ENCODE measurements around the gene CDC25B. TPM values are rescaled to one million over a fixed set of nuclear protein-coding genes. Genes with fewer than 3 reads are reported as not detected.
"Not testable (repeated sequence)": the region's sequence is repeated elsewhere in the genome, so short reads cannot be mapped to it uniquely, and the experiment has no call there.

Gene CDC25B
- total and polyA plus RNA-seq, 8 donors: 9.4 to 56.5 (median 25.1) TPM

GRCh38 chr20:3786665-3787323 lies 9.3 kb upstream of the CDC25B start, which contains the start of gene CENPB:
CENPB (minus strand) TSS chr20:3786740; CDS start chr20:3786483, 257 bp downstream.
- WGBS, 5 donors: 2 to 5% (median 3%) methylated on average over 23 to 63 of the region's 70 CpGs
- Histone ChIP-seq H3K27ac (peak within 1 kb of the TSS; percentile 66 to 90 (median 87)), H3K4me3 (peak within 1 kb of the TSS; percentile 61 to 77 (median 70)), H3K9me3 (no peaks in the 10 kb centered on the region), H3K4me1 (peaks cover 32 to 62% (median 47%) of the 10 kb centered on the region in 4 donors), H3K27me3 (no peaks in the 10 kb centered on the region), H3K36me3 (peaks cover 0 to 25% (median 8%) of the 10 kb centered on the region in 4 donors)
- intact Hi-C loops (cut with DNase I; ENCODE audit: low total_unique reads): no loop called here
- TF ChIP-seq POLR2A (IDR thresholded peaks at IDR 0.05) (no peak), CTCF (IDR thresholded peaks at IDR 0.05) (peak in 5 of 7 experiments; percentile 41 to 92 (median 74)), POLR2AphosphoS5 (IDR thresholded peaks at IDR 0.05) (peak in 2 of 3 donors; percentile 61 to 62)
- DNase-seq: peak; percentile 93 to 97

GRCh38 chr20:3787324-3788014 lies 8.6 kb upstream of the CDC25B start:
- Histone ChIP-seq H3K36me3 (peaks cover 0 to 25% (median 8%) of the 10 kb centered on the region in 4 donors), H3K4me3 (peak overlapping the region; percentile 18 to 31 (median 24))

GRCh38 chr20:3788685-3789155 lies 7.4 kb upstream of the CDC25B start:
- no peak overlapping the region for H3K27ac ChIP-seq
- TF ChIP-seq POLR2A (IDR thresholded peaks at IDR 0.05): no peak
- TF ChIP-seq CTCF (IDR thresholded peaks at IDR 0.05): no peak
- no peak for TF ChIP-seq POLR2AphosphoS5 (IDR thresholded peaks at IDR 0.05)
- no peak for TF ChIP-seq EP300 (IDR thresholded peaks at IDR 0.05)
- no peak for DNase-seq
- peaks cover 0 to 15% (median 8%) of the 10 kb centered on the region in 4 donors for H3K36me3 ChIP-seq
- WGBS, 5 donors: 28 to 51% (median 43%) methylated on average over 4 of the region's 4 CpGs
- peaks cover 27 to 48% (median 36%) of the 10 kb centered on the region in 4 donors for H3K4me1 ChIP-seq
- H3K9me3 ChIP-seq: no peaks in the 10 kb centered on the region
- no peak overlapping the region for H3K4me3 ChIP-seq
- intact Hi-C loops (cut with DNase I; ENCODE audit: low total_unique reads): no loop called here
- H3K27me3 ChIP-seq: no peaks in the 10 kb centered on the region

More at GRCh38 chr20:3787324-3788014, 8.6 kb upstream of the CDC25B start:
- intact Hi-C loops (cut with DNase I; ENCODE audit: low total_unique reads): no loop called here
- WGBS, 5 donors: 74 to 80% (median 77%) methylated on average over 5 of the region's 5 CpGs
- H3K27me3 ChIP-seq: no peaks in the 10 kb centered on the region
- peaks cover 32 to 60% (median 47%) of the 10 kb centered on the region in 4 donors for H3K4me1 ChIP-seq
- TF ChIP-seq POLR2A (IDR thresholded peaks at IDR 0.05) (no peak), EP300 (IDR thresholded peaks at IDR 0.05) (no peak), CTCF (IDR thresholded peaks at IDR 0.05) (no peak), POLR2AphosphoS5 (IDR thresholded peaks at IDR 0.05) (no peak)
- no peak for DNase-seq
- H3K9me3 ChIP-seq: no peaks in the 10 kb centered on the region
- peak overlapping the region in 4 of 5 donors; percentile 19 to 65 (median 40) for H3K27ac ChIP-seq

GRCh38 chr20:3789201-3789600 lies 6.9 kb upstream of the CDC25B start:
- intact Hi-C loops (cut with DNase I; ENCODE audit: low total_unique reads); H3K9me3 ChIP-seq; DNase-seq; H3K4me3 ChIP-seq; H3K27ac ChIP-seq; H3K27me3 ChIP-seq: not testable (repeated sequence)
- 87 to 95% (median 94%) methylated on average over 4 of the region's 4 CpGs for WGBS, 5 donors
- Histone ChIP-seq H3K36me3 (peaks cover 0 to 11% (median 5%) of the 10 kb centered on the region in 4 donors), H3K4me1 (peaks cover 22 to 43% (median 31%) of the 10 kb centered on the region in 4 donors)

GRCh38 chr20:3794168-3794567 lies 1.9 kb upstream of the CDC25B start:
- peaks cover 27 to 45% (median 41%) of the 10 kb centered on the region in 4 donors for H3K4me1 ChIP-seq
- intact Hi-C loops (cut with DNase I; ENCODE audit: low total_unique reads); H3K27me3 ChIP-seq; DNase-seq; H3K9me3 ChIP-seq; H3K4me3 ChIP-seq; H3K36me3 ChIP-seq; H3K27ac ChIP-seq: not testable (repeated sequence)
- WGBS, 5 donors: 78 to 100% (median 91%) methylated on average over 1 to 2 of the region's 3 CpGs

Data from stomach (tissue), 9 donors.